ENCODE results near the gene SNX27. TPM values are rescaled to one million over a fixed set of nuclear protein-coding genes. Genes with fewer than 3 reads are reported as not detected.

The SNX27 gene
- total and polyA plus RNA-seq, 2 experiments from 2014 or later: 40.6 to 59.7 TPM

GRCh38 chr1:151562661-151563060 lies 49.2 kb upstream of the SNX27 start:
- Histone ChIP-seq H3K36me3 (ENCODE audit: insufficient read depth) (peaks cover 9% of the 10 kb centered on the region; the same call in 1 of the 2 replicates), H3K4me3 (no peak overlapping the region), H3K4me1 (ENCODE audit: insufficient read depth) (peaks cover 5% of the 10 kb centered on the region; the same call in 1 of the 2 replicates), H3K9me2 (ENCODE audit: insufficient read depth) (no peaks in the 10 kb centered on the region), H3K27ac (ENCODE audit: low read depth) (no peak overlapping the region), H3K79me2 (replicated peaks; ENCODE audit: insufficient read depth) (no peaks in the 10 kb centered on the region; the same call in none of the 2 replicates), H3K4me2 (no peak overlapping the region), H3F3A (replicated peaks; ENCODE audit: low read depth) (no peaks in the 10 kb centered on the region), H4K20me1 (replicated peaks; ENCODE audit: insufficient read depth) (peaks cover 10% of the 10 kb centered on the region), H2AFZ (no peak overlapping the region), H3K27me3 (ENCODE audit: insufficient read depth) (no peaks in the 10 kb centered on the region)
- no peak overlapping the region for H3K27ac Mint-ChIP-seq
- H3K27me3 Mint-ChIP-seq (ENCODE audit: insufficient read depth, low read depth, poor library complexity): no peaks in the 10 kb centered on the region
- DNase-seq (ENCODE audit: low spot score): no peak
- no peak overlapping the region for H3K4me3 Mint-ChIP-seq
- no peak for TF ChIP-seq JUNB (IDR thresholded peaks at IDR 0.05; ENCODE audit: unreplicated experiment)
- TF ChIP-seq CTCF (conservative IDR thresholded peaks at IDR 0.05; ENCODE audit: low read depth in 2 of 2): no peak
- TF ChIP-seq ZNF114 (CRISPR knock-in tag; IDR thresholded peaks at IDR 0.05): no peak
- TF ChIP-seq NANOG (IDR thresholded peaks at IDR 0.05; ENCODE audit: borderline replicate concordance): no peak
- TF ChIP-seq REST (IDR thresholded peaks at IDR 0.05; ENCODE audit: unreplicated experiment): no peak
- no peak for TF ChIP-seq POLR2AphosphoS5 (IDR thresholded peaks at IDR 0.05; ENCODE audit: low read depth)
- TF ChIP-seq STAT1 (IDR thresholded peaks at IDR 0.05; ENCODE audit: unreplicated experiment): no peak
- no peak for TF ChIP-seq ETS1 (IDR thresholded peaks at IDR 0.05)
- TF ChIP-seq EZH2phosphoT487 (IDR thresholded peaks at IDR 0.05; ENCODE audit: unreplicated experiment): no peak
- no peak for TF ChIP-seq ZNF462 (CRISPR knock-in tag; IDR thresholded peaks at IDR 0.05)
- TF ChIP-seq CREB1 (CRISPR knock-in tag; IDR thresholded peaks at IDR 0.05; ENCODE audit: low read depth): no peak
- TF ChIP-seq EZH2 (IDR thresholded peaks at IDR 0.05; ENCODE audit: low read depth, unreplicated experiment): no peak
- no peaks in the 10 kb centered on the region for H3K36me3 Mint-ChIP-seq (ENCODE audit: low read depth)
- ATAC-seq: no peak
- H3K4me1 Mint-ChIP-seq: peaks cover 9% of the 10 kb centered on the region
- no peaks in the 10 kb centered on the region for H3K9me3 Mint-ChIP-seq
